ENCODE results near the gene FGFR3. TPM values are rescaled to one million over a fixed set of nuclear protein-coding genes. Genes with fewer than 3 reads are reported as not detected.

The FGFR3 gene
- total and polyA plus RNA-seq, 9 of the 15 experiments (the other 6 are each of a cell fraction or from before 2014, with no cell fraction given): 1.2 to 60.4 (median 12.7) TPM

- POLR2A ChIA-PET: no interaction called here
- Histone ChIP-seq H3K79me2 (ENCODE audit: control insufficient read depth, insufficient read depth, low read length) (no peaks in the 10 kb centered on the region; the same call in 2 of the 3 replicates), H3K4me2 (ENCODE audit: insufficient read depth, low read length) (no peak overlapping the region), H3K9me3 (replicated peaks; ENCODE audit: control insufficient read depth, insufficient read depth, low read depth, low read length) (no peaks in the 10 kb centered on the region), H3K9me1 (ENCODE audit: control insufficient read depth, insufficient read depth, low read length) (no peaks in the 10 kb centered on the region), H3K4me1 (replicated peaks in 1 of 2; ENCODE audit: control insufficient read depth in 2 of 2, insufficient read depth in 2 of 2, low read length in 2 of 2) (peaks cover 0 to 3% of the 10 kb centered on the region in 2 experiments; a peak in 1 of 5 replicates), H2AFZ (ENCODE audit: low read depth, low read length) (no peak overlapping the region), H3K36me3 (ENCODE audit: control insufficient read depth, insufficient read depth, low read length) (peaks cover 82% of the 10 kb centered on the region; the same call in 2 of the 3 replicates), H3K27ac (ENCODE audit: extremely low read depth, low read depth, low read length) (no peak overlapping the region), H3K9ac (ENCODE audit: insufficient read depth in 1 of 2, low read depth in 2 of 2, low read length in 2 of 2) (no peak overlapping the region), H3K27me3 (ENCODE audit: control insufficient read depth in 2 of 2, insufficient read depth in 2 of 2, low read length in 2 of 2) (no peaks in the 10 kb centered on the region), H3K4me3 (no peak overlapping the region), H4K20me1 (replicated peaks; ENCODE audit: control insufficient read depth, insufficient read depth, low read length) (no peaks in the 10 kb centered on the region)
- CTCF ChIA-PET (ENCODE audit: low intra/inter-chr PET ratio): no interaction called here
- in situ Hi-C loops (cut with MboI): no loop called here
- intact Hi-C loops (cut with micrococcal nuclease): no loop called here
- FAIRE-seq (no peak), ATAC-seq (no peak), DNase-seq (ENCODE audit: extremely low read depth in 1 of 4, low spot score in 3 of 4) (no peak)
- TF ChIP-seq POLR2G (IDR thresholded peaks at IDR 0.05; ENCODE audit: low read depth, low read length): peak; percentile 24; the same call in 1 of the 2 replicates
- TF ChIP-seq POLR2B (IDR thresholded peaks at IDR 0.05; ENCODE audit: low read depth, partially characterized antibody): no peak
- no peak for TF ChIP-seq CC2D1A (IDR thresholded peaks at IDR 0.05)
- no peak for TF ChIP-seq ELF2 (CRISPR knock-in tag; IDR thresholded peaks at IDR 0.05)
- no peak for TF ChIP-seq HLTF (IDR thresholded peaks at IDR 0.05)
- BruUV-seq (replicated peaks): no TSS peak
- WGBS (ENCODE audit: insufficient coverage, low coverage, missing lambda C conversion rate): 96% methylated on average over 8 of the region's 12 CpGs
These were observed 30.4 kb downstream of the FGFR3 start for GRCh38 chr4:1823545-1823932.

GRCh38 chr4:1824746-1825145 is 31.7 kb downstream of the FGFR3 start:
- Histone ChIP-seq H3K4me2 (ENCODE audit: insufficient read depth, low read length) (no peak overlapping the region), H4K20me1 (replicated peaks; ENCODE audit: control insufficient read depth, insufficient read depth, low read length) (peaks cover 3% of the 10 kb centered on the region; the same call in 1 of the 2 replicates), H3K9me3 (replicated peaks; ENCODE audit: control insufficient read depth, insufficient read depth, low read depth, low read length) (no peaks in the 10 kb centered on the region), H3K36me3 (ENCODE audit: control insufficient read depth, insufficient read depth, low read length) (peaks cover 76% of the 10 kb centered on the region; the same call in 2 of the 3 replicates), H3K79me2 (ENCODE audit: control insufficient read depth, insufficient read depth, low read length) (no peaks in the 10 kb centered on the region; the same call in 2 of the 3 replicates), H3K27me3 (ENCODE audit: control insufficient read depth in 2 of 2, insufficient read depth in 2 of 2, low read length in 2 of 2) (no peaks in the 10 kb centered on the region), H3K4me1 (replicated peaks in 1 of 2; ENCODE audit: control insufficient read depth in 2 of 2, insufficient read depth in 2 of 2, low read length in 2 of 2) (peaks cover 0 to 3% of the 10 kb centered on the region in 2 experiments; a peak in 2 of 5 replicates), H3K4me3 (no peak overlapping the region), H2AFZ (ENCODE audit: low read depth, low read length) (no peak overlapping the region), H3K9me1 (ENCODE audit: control insufficient read depth, insufficient read depth, low read length) (no peaks in the 10 kb centered on the region), H3K9ac (ENCODE audit: insufficient read depth in 1 of 2, low read depth in 2 of 2, low read length in 2 of 2) (no peak overlapping the region), H3K27ac (ENCODE audit: extremely low read depth, low read depth, low read length) (no peak overlapping the region)
- DNase-seq (ENCODE audit: extremely low read depth in 1 of 4, low spot score in 3 of 4): no peak
- POLR2A ChIA-PET: interaction anchor here (1.1 kb wide), 1 partner anchor 10 kb away, joined by 4 read pairs; no protein-coding TSS in a partner anchor
- intact Hi-C loops (cut with micrococcal nuclease): no loop called here
- WGBS (ENCODE audit: insufficient coverage, low coverage, missing lambda C conversion rate): 88% methylated on average over 11 of the region's 11 CpGs
- in situ Hi-C loops (cut with MboI): no loop called here
- no peak for FAIRE-seq
- CTCF ChIA-PET (ENCODE audit: low intra/inter-chr PET ratio): interaction anchor here (0.6 to 1.6 kb wide), 2 partner anchors 74 kb away, joined by 3 to 8 read pairs; no protein-coding TSS in a partner anchor
- no peak for ATAC-seq
- no TSS peak for BruUV-seq (replicated peaks)
- TF ChIP-seq RBM25 (IDR thresholded peaks at IDR 0.05; ENCODE audit: low read depth, low read length, severe bottlenecking) (no peak), ZFP1 (CRISPR knock-in tag; IDR thresholded peaks at IDR 0.05) (no peak), ZNF133 (CRISPR knock-in tag; IDR thresholded peaks at IDR 0.05) (no peak), CEBPB (tag; IDR thresholded peaks at IDR 0.05) (no peak), ZBED1 (IDR thresholded peaks at IDR 0.05) (no peak), MNT (conservative IDR thresholded peaks at IDR 0.05) (no peak), HMG20B (CRISPR knock-in tag; IDR thresholded peaks at IDR 0.05) (no peak), KLF1 (tag; IDR thresholded peaks at IDR 0.05) (no peak)
